H1 (cell line): ENCODE results near the gene ZNF318. TPM values are rescaled to one million over a fixed set of nuclear protein-coding genes. Genes with fewer than 3 reads are reported as not detected.

Source experiments
- CTCF ChIA-PET: fragments of 300-600 bp; sonication (Branson Sonifier 250); formaldehyde crosslinking; loops from one replicate; lab custom pipeline; 2021; ENCODE audit not compliant: partially characterized antibody; lab: Charles Lee
- POLR2A ChIA-PET: fragments of 300-600 bp; sonication (Branson Sonifier 250); formaldehyde crosslinking; loops from one replicate; lab custom pipeline; 2021; ENCODE audit warnings: inconsistent platforms; ENCODE audit not compliant: partially characterized antibody; lab: Charles Lee
- DNase-seq, 2 experiments: peaks; one replicate each; pipeline versions ENCODE4 v3.0.0 to v3.0.0-alpha.2; 2010 to 2022; ENCODE audit warnings: low spot score in 2 of 2, low read depth in 1 of 2, mixed read lengths in 1 of 2
- FAIRE-seq: peaks from 2 replicates; lab custom pipeline; 2011; peaks lifted over from hg19 to GRCh38; lab: Jason Lieb, UNC
- H2AFZ ChIP-seq: 2 replicates; pipeline ENCODE4 v1.8.1; 2012; ENCODE audit warnings: low read length, inconsistent platforms
- H2AK5ac ChIP-seq: 2 replicates; pipeline ENCODE4 v1.6.1; 2013; ENCODE audit warnings: low read depth, low read length
- H2BK120ac ChIP-seq: replicated peaks from 2 replicates; pipeline ENCODE3; 2013; ENCODE audit warnings: low read depth, low read length, inconsistent platforms
- H2BK12ac ChIP-seq: 2 replicates; pipeline ENCODE4 v1.6.1; 2013; ENCODE audit warnings: low read depth, low read length
- H2BK15ac ChIP-seq: 2 replicates; pipeline ENCODE4 v1.6.1; 2013; ENCODE audit warnings: low read length
- H2BK20ac ChIP-seq: 2 replicates; pipeline ENCODE4 v1.6.1; 2013; ENCODE audit warnings: low read length
- H2BK5ac ChIP-seq: 2 replicates; pipeline ENCODE4 v1.6.1; 2013; ENCODE audit warnings: low read depth, low read length
- H3K14ac ChIP-seq: 2 replicates; pipeline ENCODE4 v1.6.1; 2013; ENCODE audit warnings: inconsistent platforms; ENCODE audit not compliant: insufficient read length
- H3K18ac ChIP-seq: 2 replicates; pipeline ENCODE4 v1.6.1; 2013; ENCODE audit warnings: low read length; ENCODE audit errors: extremely low read depth
- H3K23ac ChIP-seq: 2 replicates; pipeline ENCODE4 v1.6.1; 2013; ENCODE audit warnings: inconsistent platforms; ENCODE audit not compliant: insufficient read length
- H3K23me2 ChIP-seq: 2 replicates; pipeline ENCODE4 v1.6.1; 2013; ENCODE audit warnings: low read depth, low read length
- H3K27ac ChIP-seq: 2 replicates; pipeline ENCODE4 v1.6.1; 2011; ENCODE audit warnings: low read depth, low read length, inconsistent platforms
- H3K27me3 ChIP-seq, 4 experiments: replicated peaks in 1 of 4; 1 replicate in 1 of 4; 2 replicates in 3 of 4; pipeline versions ENCODE4 v1.6.1 to v1.8.1; 2011 to 2013; ENCODE audit warnings: low read length in 3 of 4, mild to moderate bottlenecking in 3 of 4, inconsistent platforms in 2 of 4, mixed read lengths in 2 of 4, moderate library complexity in 1 of 4; ENCODE audit not compliant: control insufficient read depth in 3 of 4, insufficient read depth in 3 of 4; ENCODE audit errors: extremely low read depth in 1 of 4
- H3K36me3 ChIP-seq, 4 experiments: 2 replicates each; pipeline versions ENCODE4 v1.6.1 to v1.8.1; 2011 to 2013; ENCODE audit warnings: mild to moderate bottlenecking in 4 of 4, low read length in 3 of 4, moderate library complexity in 2 of 4, control low read depth in 1 of 4, inconsistent platforms in 1 of 4; ENCODE audit not compliant: insufficient read depth in 4 of 4, control insufficient read depth in 2 of 4
- H3K4ac ChIP-seq: replicated peaks from 2 replicates; pipeline ENCODE3; 2013; ENCODE audit warnings: low read length, low read depth, mixed read lengths, inconsistent platforms; ENCODE audit not compliant: insufficient read length
- H3K4me1 ChIP-seq, 4 experiments: replicated peaks in 1 of 4; 1 replicate in 1 of 4; 2 replicates in 3 of 4; pipeline versions ENCODE4 v1.6.1 to v1.8.1; 2011 to 2013; ENCODE audit warnings: low read length in 3 of 4, inconsistent platforms in 2 of 4, mixed read lengths in 1 of 4; ENCODE audit not compliant: insufficient read depth in 4 of 4, control insufficient read depth in 3 of 4
- H3K4me2 ChIP-seq, 2 experiments: 2 replicates each; pipeline versions ENCODE4 v1.6.1 to v1.8.1; 2011 to 2013; ENCODE audit warnings: low read depth in 2 of 2, low read length in 2 of 2, control low read depth in 1 of 2, inconsistent platforms in 1 of 2, mild to moderate bottlenecking in 1 of 2; ENCODE audit not compliant: insufficient read depth in 1 of 2
- H3K4me3 ChIP-seq, 4 experiments: fragments of 200-600, 300-600 bp in 1 of 4; sonication (generic), shearing (Covaris generic), sonication (Bioruptor Twin) in 1 of 4; 2 replicates each; pipeline versions ENCODE4 v1.5.1 to v1.8.1; 2011 to 2016; ENCODE audit warnings: low read length in 4 of 4, low read depth in 3 of 4, control low read depth in 2 of 4, inconsistent platforms in 2 of 4, mild to moderate bottlenecking in 2 of 4, mixed read lengths in 1 of 4, moderate library complexity in 1 of 4; ENCODE audit not compliant: insufficient read depth in 2 of 4; ENCODE audit errors: extremely low read depth in 1 of 4
- H3K56ac ChIP-seq: replicated peaks from 2 replicates; pipeline ENCODE3; 2013; ENCODE audit warnings: low read depth, mild to moderate bottlenecking, mixed read lengths, low read length, inconsistent platforms; ENCODE audit not compliant: insufficient read length
- H3K79me1 ChIP-seq: 2 replicates; pipeline ENCODE4 v1.6.1; 2013; ENCODE audit warnings: low read depth, low read length, control low read depth
- H3K79me2 ChIP-seq, 2 experiments: 2 replicates each; pipeline versions ENCODE4 v1.6.1 to v1.8.1; 2012 to 2013; ENCODE audit warnings: low read length in 2 of 2, mild to moderate bottlenecking in 2 of 2, inconsistent platforms in 1 of 2; ENCODE audit not compliant: insufficient read depth in 2 of 2, control insufficient read depth in 1 of 2
- H3K9ac ChIP-seq, 4 experiments: replicated peaks in 1 of 4; 1 replicate in 1 of 4; 2 replicates in 3 of 4; pipeline versions ENCODE4 v1.6.1 to v1.8.1; 2011 to 2013; ENCODE audit warnings: low read depth in 3 of 4, low read length in 3 of 4, control low read depth in 2 of 4, mild to moderate bottlenecking in 2 of 4, moderate library complexity in 2 of 4, inconsistent platforms in 1 of 4; ENCODE audit errors: extremely low read depth in 1 of 4
- H3K9me3 ChIP-seq, 2 experiments: 2 replicates each; pipeline versions ENCODE4 v1.6.1 to v1.8.1; 2012 to 2013; ENCODE audit warnings: mild to moderate bottlenecking in 2 of 2, moderate library complexity in 2 of 2, control low read depth in 1 of 2, inconsistent platforms in 1 of 2, low read depth in 1 of 2, low read length in 1 of 2, mixed read lengths in 1 of 2; ENCODE audit not compliant: insufficient read depth in 2 of 2
- H4K20me1 ChIP-seq, 2 experiments: replicated peaks in 1 of 2; 2 replicates each; pipeline versions ENCODE3 to v1.8.1; 2011 to 2013; ENCODE audit warnings: inconsistent platforms in 2 of 2, low read length in 2 of 2, mild to moderate bottlenecking in 1 of 2; ENCODE audit not compliant: insufficient read depth in 2 of 2, control insufficient read depth in 1 of 2
- H4K5ac ChIP-seq: 2 replicates; pipeline ENCODE4 v1.6.1; 2013; ENCODE audit warnings: low read length, low read depth, mixed read lengths, inconsistent platforms; ENCODE audit not compliant: insufficient read length
- H4K8ac ChIP-seq: 2 replicates; pipeline ENCODE4 v1.8.0; 2013; ENCODE audit warnings: mild to moderate bottlenecking, moderate library complexity, low read length, inconsistent platforms; ENCODE audit not compliant: insufficient read depth; ENCODE audit errors: extremely low read depth
- H4K91ac ChIP-seq: replicated peaks from 2 replicates; pipeline ENCODE3; 2013; ENCODE audit warnings: low read length, mixed read lengths, inconsistent platforms; ENCODE audit not compliant: insufficient read length
- POLR2A ChIP-seq, 2 experiments: IDR thresholded peaks; 1 replicate in 1 of 2; 2 replicates in 1 of 2; pipeline ENCODE4 v1.6.1; 2011; ENCODE audit warnings: low read depth in 2 of 2, low read length in 2 of 2, mild to moderate bottlenecking in 2 of 2; ENCODE audit errors: control extremely low read depth in 1 of 2
- SIX5 ChIP-seq: IDR thresholded peaks from 2 replicates; pipeline ENCODE4 v1.6.1; 2011; ENCODE audit warnings: mild to moderate bottlenecking, low read depth, low read length
- WGBS, 2 experiments: shearing (Covaris generic) in 1 of 2; methylation state at CpG; one replicate each; pipeline versions ENCODE4 v1.1.6 to v1.1.7; 2013 to 2015; ENCODE audit warnings: low lambda C conversion rate in 2 of 2, mixed read lengths in 2 of 2, inconsistent platforms in 1 of 2, low coverage in 1 of 2, missing lambda C conversion rate in 1 of 2; ENCODE audit not compliant: insufficient replicate concordance in 2 of 2, insufficient coverage in 1 of 2, insufficient read length in 1 of 2; ENCODE audit errors: extremely low coverage in 1 of 2, missing lambda C conversion rate in 1 of 2; 5-methylcytosine and 5-hydroxymethylcytosine counted together
- polyA plus RNA-seq, 7 experiments: library from polyadenylated mRNA; depleted of rRNA in 3 of 7; stranded (reverse) in 5 of 7; unstranded in 2 of 7; fragments of >200 nt in 5 of 7; fragments of 200-250 nt in 2 of 7; gene quantifications; 1 replicate in 5 of 7; 2 replicates in 1 of 7; 4 replicates in 1 of 7; pipeline versions ENCODE4 v1.2.1 to v1.2.3, GENCODE V29; 2011 to 2013; ENCODE audit warnings: missing spikeins in 2 of 7, mixed read lengths in 2 of 7
- total RNA-seq: library from RNA; stranded (reverse); fragmentation: NEBNext Ultra II Directional; extraction: Animal tissue kit (Norgen Biotek cat#: 25700); gene quantifications from 2 replicates; pipeline ENCODE4 v1.2.1, GENCODE V29; 2021

ZNF318 gene
- total and polyA plus RNA-seq, 2 of the 8 experiments (the other 6 are each of a cell fraction or from before 2014, with no cell fraction given) = 10.2 to 22.1 TPM

DNA sequence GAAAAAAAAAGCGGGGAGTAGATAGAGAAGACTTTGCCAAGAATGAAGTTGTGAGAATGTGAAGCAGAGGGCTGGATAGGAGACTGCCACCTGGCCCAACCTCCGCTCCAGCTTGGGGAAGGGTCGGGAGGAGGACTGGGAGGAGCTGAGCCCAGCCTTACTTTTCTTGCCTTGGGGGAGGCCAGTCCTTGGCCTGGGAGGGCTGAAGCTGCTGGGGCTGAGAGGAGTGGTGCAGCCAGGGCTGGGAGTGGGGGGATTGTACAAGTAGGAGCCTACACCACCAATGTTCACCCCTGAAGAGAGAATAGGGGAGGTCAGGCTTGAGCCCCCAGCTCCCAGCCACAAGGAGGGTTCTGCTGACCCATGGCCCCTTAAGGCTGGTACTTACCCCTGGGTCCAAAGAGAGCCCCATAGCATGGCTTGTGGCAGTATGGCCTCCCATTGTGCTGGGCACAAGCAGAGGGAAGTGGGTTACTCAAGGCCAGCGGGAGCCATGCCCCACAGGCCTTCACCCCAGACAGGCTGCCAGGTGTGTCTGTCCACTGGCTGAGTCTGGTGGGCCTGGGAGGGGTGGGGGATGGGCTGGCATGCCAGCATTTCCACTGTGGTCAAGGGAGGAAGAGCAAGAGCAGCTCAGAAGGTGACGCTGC, 61.9 kb downstream of the ZNF318 start:
- Histone ChIP-seq H3K23me2 (peaks cover 8% of the 10 kb centered on the region), H2BK12ac (peak overlapping the region; percentile 30; the same call in 1 of the 2 replicates), H4K8ac (peak overlapping the region; percentile 76), H2BK5ac (0 out of 2 replicates have a peak overlapping the region, but pooled peaks have one; percentile 52), H3K79me2 (no peaks in the 10 kb centered on the region), H2AFZ (no peak overlapping the region), H2BK120ac (no peak overlapping the region), H2BK15ac (peak overlapping the region; percentile 46; the same call in 1 of the 2 replicates), H4K20me1 (no peaks in the 10 kb centered on the region), H3K27ac (no peak overlapping the region), H4K91ac (peak overlapping the region; percentile 61), H2AK5ac (no peak overlapping the region), H3K9me3 (no peaks in the 10 kb centered on the region), H3K4me2 (peak overlapping the region; percentile 90 to 92), H3K18ac (peak overlapping the region; percentile 75; the same call in 1 of the 2 replicates), H3K4me1 (peaks cover 8 to 15% (median 9%) of the 10 kb centered on the region in 4 experiments), H3K36me3 (peaks cover 0 to 5% (median 3%) of the 10 kb centered on the region in 4 experiments; a peak in 2 of 8 replicates), H2BK20ac (no peak overlapping the region), H4K5ac (no peak overlapping the region), H3K23ac (no peak overlapping the region), H3K9ac (no peak overlapping the region), H3K79me1 (no peaks in the 10 kb centered on the region), H3K4me3 (peak overlapping the region; percentile 51 to 74 (median 66); a peak in 6 of 8 replicates), H3K27me3 (0 out of 7 replicates have a peak, but pooled peaks cover 0 to 2% (median 0%) of the 10 kb centered on the region in 4 experiments), H3K14ac (no peak overlapping the region), H3K4ac (no peak overlapping the region), H3K56ac (no peak overlapping the region)
- FAIRE-seq (no peak), DNase-seq (no peak)
- POLR2A ChIA-PET = interaction anchor here (0.7 to 2.9 kb wide), 9 partner anchors 10 to 328 kb away, joined by 3 to 45 read pairs (median 4); partner anchors contain the start of genes CUL7 and SLC22A7
- CTCF ChIA-PET = interaction anchor here (0.8 to 5.4 kb wide), 19 partner anchors 9 to 194 kb away, joined by 3 to 27 read pairs (median 6); partner anchors contain the start of genes SLC22A7 and ZNF318
- TF ChIP-seq POLR2A (IDR thresholded peaks at IDR 0.05; ENCODE audit: control extremely low read depth in 1 of 2, low read depth in 2 of 2, low read length in 2 of 2) (0 out of 3 replicates have a peak, but pooled peaks of 1 of the 2 experiments have one; percentile 2), SIX5 (no peak)
- WGBS, 2 experiments = 78% methylated on average over 5 of the region's 5 CpGs; no CpG with 5 or more reads in 1 of the 2 experiments
